UCSD-AML1 (cell line): ENCODE measurements around the gene TEX36.
"Not testable (repeated sequence)": the region's sequence is repeated elsewhere in the genome, so short reads cannot be mapped to it uniquely, and the experiment has no call there.

Source experiments
- DNase-seq: peaks from one replicate; lab custom pipeline; 2025; ENCODE audit not compliant: unreplicated experiment; lab: John Stamatoyannopoulos, UW

Gene TEX36

GRCh38 chr10:125637496-125637895 lies 45.5 kb downstream of the TEX36 start:
- no peak for DNase-seq

DNA sequence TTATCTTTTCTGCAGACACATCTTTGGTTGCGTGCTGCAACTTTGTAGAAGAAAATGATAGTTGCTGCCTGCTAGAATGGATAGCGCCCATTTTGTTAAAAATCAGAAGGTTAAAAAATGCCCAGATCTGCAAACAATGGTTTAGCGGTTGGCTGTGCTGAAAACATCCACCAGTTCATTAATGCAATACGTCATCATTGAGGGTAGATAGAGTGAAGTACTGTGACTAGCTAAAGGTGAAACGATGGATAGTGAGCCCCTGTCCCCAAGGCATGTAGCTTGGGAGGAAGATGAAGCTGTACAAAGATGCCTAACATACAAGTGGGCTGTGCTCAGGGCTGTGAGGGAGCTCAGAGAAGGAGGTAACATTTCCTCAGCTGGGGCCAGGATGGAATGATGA lies 48.4 kb downstream of the TEX36 start:
- DNase-seq: no peak

GRCh38 chr10:125633517-125633999 lies 49.4 kb downstream of the TEX36 start:
- no peak for DNase-seq

DNA sequence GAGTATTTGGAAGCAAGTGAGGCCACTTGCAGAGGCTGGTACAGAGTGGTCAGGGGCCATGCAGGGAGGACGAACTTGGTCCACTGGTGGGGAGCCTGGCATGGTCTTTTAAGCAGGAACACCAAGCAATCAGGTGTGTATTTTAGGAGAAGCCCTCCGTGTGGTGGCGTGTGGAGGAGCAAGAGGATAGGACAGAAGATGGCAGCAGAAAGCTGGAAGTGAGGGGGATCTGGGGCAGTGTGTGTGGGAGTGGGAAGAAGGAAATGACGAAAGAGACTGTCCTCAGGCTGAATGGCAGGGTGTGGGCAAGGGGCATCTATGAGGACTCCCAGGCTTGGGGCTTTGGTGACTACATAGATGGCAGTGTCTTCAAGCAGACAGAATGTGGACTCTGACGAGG lies 51.2 kb downstream of the TEX36 start:
- DNase-seq: no peak

DNA sequence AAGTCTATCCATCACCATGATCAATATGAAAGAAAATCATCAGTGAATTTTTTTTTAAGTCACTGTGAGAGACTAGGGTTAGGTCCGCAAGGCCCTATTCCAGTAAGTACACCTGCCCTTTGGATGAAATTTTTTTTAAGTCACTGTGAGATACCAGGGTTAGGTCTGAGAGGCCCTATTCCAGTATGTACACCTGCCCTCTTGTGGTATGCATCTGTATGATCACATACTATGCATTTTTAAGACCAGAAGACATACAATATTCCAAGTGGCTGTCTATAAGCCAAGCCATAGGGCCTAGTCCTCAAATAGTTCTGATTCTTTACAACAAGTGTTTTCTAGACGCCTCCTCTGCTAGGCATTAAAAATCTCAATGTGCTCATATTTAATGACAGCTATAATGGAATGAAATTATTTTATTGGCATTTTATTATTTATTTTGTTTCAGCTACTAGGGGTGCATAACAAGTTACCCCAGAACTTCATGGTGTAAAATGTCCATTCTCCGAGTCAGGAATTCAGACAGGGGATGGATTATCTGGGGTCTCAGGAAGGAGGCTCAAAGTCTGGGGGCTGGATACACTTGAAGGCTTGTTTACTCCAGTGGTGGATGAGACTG lies 53.1 kb downstream of the TEX36 start:
- no peak for DNase-seq

DNA sequence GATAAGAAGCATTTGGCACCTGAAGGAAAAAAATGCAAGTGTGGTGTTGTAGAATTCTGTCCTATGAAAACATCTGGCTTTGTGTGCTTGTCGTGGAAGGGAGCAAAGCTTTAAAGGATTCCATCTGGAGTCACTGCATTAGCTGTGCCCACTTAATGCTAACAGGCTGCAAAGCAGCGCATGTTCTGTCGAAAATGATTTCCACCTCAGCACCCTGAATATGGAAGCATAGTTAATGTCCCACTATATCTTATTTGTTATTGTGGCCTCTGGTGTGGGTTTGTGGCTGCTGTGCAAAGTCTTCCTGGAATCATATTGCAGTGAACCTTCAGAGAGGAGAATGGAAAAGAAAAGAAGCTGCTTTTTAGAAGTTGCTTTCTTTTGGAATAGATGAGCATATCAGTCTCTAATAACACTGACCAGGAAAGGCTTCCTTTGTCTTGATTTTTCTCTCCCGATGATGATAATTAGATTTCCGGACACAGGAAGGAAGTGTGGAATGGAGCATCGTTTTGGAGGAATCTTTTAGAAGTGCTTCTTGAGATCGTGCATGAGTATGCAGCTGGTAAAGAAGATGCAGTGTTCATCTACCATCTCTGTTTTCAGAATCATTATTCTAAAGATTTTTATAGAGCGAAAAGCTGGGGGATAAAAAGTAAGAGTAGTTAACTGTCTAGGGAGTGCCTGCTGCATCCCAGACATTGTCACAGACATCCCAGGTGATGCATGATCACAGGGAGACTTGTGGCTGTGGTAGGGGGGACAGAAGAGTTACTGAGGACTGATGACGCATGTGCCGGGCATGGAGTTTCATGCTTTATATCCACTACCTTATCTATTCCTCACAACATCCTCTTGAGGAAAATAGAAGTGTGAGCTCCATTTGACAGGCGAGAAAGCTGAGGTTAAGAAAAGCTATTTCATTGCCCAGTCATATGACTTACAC lies 54.6 kb downstream of the TEX36 start:
- no peak for DNase-seq

DNA sequence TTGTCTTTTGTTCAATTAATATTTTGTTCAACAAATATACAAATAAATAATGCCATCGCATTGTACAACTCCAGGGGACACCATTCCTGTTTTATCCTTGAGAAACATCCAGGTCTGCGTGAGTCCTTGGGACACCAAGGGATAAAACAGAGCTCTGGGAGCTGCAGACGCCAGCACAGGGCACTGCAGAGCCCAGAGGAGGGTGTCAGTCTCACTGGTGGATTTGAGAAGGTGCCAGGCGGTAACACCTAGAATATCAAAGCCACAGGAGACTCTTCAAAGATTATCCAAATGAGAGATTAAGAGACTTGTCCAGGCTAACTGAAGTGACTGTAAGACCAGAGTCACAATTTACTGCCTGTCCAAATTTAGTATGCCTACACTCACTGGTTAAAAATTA lies 55.3 kb downstream of the TEX36 start:
- no peak for DNase-seq

- DNase-seq: no peak
Measured at GRCh38 chr10:125626671-125627070, 56.3 kb downstream of the TEX36 start.

GRCh38 chr10:125625586-125625985 lies 57.4 kb downstream of the TEX36 start:
- DNase-seq: no peak

DNA sequence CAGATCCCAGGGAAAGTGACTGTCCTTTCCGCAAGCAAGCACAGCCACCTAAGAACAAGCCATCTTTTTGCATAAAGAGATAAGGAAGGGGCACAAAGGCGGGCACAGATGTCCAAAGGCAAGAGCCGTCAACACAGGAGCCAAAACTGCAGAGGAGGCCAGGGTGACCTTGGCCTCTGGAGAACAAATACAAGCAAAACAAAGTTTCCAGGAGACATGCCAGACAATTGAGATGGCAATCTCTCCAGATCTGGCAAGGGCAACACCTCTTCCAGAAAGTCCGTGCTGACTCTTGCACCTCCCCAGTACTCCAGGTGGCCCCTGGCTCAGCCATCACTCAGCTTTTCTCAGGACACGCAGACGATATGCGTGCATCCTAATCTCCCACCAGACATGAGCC lies 58.2 kb downstream of the TEX36 start:
- no peak for DNase-seq

- DNase-seq: no peak
Measured at GRCh38 chr10:125621052-125621451, 61.9 kb downstream of the TEX36 start.

GRCh38 chr10:125620401-125620800 lies 62.6 kb downstream of the TEX36 start:
- DNase-seq: no peak

GRCh38 chr10:125613062-125613461 lies 69.9 kb downstream of the TEX36 start:
- DNase-seq: not testable (repeated sequence)

- no peak for DNase-seq
Measured at GRCh38 chr10:125611756-125612155, 71.2 kb downstream of the TEX36 start.

- no peak for DNase-seq
Measured at GRCh38 chr10:125611216-125611615, 71.7 kb downstream of the TEX36 start.

DNA sequence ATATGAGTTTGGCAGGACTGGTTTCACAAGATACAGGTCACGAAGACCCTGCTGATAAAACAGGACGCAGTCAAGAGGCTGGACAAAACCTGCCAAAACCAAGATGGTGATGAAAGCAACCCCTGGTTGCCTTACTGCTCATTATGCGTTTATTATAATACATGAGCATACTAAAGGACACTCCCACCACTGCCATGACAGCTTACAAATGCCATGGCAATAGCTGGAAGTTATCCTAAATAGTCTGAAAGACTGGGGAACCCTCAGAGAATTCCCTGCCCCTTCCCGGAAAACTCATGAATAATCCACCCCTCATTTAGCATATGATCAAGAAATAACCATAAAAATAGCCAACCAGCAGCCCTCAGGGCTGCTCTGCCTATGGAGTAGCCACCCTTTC lies 73.1 kb downstream of the TEX36 start:
- DNase-seq: no peak

DNA sequence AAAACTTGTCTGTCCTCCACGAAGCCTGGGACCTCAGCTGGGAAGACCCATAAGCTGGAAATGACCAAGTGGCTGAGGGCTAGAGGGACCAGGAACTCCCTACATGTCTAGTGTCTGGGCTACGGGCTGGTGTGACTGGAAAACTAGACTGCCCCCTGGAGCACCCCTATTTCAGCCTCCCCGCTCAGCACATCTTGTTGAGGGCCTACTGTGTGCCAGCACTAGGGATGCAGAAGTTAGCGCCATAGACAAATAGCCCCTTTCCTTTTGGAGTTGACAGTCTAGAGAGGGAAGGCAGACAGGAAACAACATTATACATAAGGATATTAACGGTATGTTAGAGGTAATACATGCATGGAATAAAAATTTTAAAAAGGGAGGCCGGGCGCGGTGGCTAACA lies 74.5 kb downstream of the TEX36 start:
- DNase-seq: no peak

- no peak for DNase-seq
Measured at GRCh38 chr10:125607689-125608290, 75.2 kb downstream of the TEX36 start.

- DNase-seq: no peak
Measured at GRCh38 chr10:125606414-125607010, 76.5 kb downstream of the TEX36 start.
